Medulla oblongata (tissue), 1 donor: ENCODE data around the gene TECTA.
"Not testable (repeated sequence)": the region's sequence is repeated elsewhere in the genome, so short reads cannot be mapped to it uniquely, and the experiment has no call there.

Source experiments
- DNase-seq: peaks from one replicate; pipeline ENCODE4 v3.0.0-alpha.2; 2015; ENCODE audit errors: extremely low spot score

The TECTA gene

GRCh38 chr11:121229495-121230215, 128.6 kb downstream of the TECTA start:
- no peak for DNase-seq

DNA sequence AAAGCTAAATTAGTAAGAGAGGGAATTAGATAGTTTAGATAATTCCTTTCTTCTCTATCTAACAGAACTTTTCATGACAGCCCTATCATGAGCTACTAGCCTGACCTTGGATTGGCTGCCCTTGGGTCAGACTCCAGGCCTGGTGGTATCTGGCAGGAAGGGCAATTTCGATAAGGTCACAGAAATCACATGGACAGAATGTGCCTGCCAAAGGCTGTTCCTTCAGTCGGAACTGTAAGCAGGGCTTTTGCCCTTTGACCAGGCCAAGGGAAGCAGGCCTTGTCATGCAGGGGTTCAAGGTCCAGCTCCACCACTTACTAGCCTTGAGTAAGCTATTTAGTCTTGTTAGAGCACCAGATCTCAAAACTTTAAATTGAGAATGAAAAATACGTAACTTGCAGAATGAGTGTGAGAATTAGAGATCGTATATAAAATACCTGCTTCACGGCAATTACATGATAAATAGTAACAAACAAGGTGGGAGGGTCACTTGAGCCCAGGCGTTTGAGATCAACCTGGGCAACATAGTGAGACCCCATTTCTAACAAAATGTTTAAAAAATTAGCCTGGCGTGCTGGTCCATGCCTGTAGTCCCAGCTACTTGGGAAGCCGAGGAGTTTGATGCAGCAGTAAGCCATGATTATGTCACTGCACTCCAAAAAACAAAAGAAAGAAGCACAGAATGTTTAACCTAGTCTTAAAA, 130.7 kb downstream of the TECTA start:
- no peak for DNase-seq

- DNase-seq = no peak
Measured at GRCh38 chr11:121235057-121235456, 134.0 kb downstream of the TECTA start.

- no peak for DNase-seq
Measured at GRCh38 chr11:121236115-121237001, 135.3 kb downstream of the TECTA start.

DNA sequence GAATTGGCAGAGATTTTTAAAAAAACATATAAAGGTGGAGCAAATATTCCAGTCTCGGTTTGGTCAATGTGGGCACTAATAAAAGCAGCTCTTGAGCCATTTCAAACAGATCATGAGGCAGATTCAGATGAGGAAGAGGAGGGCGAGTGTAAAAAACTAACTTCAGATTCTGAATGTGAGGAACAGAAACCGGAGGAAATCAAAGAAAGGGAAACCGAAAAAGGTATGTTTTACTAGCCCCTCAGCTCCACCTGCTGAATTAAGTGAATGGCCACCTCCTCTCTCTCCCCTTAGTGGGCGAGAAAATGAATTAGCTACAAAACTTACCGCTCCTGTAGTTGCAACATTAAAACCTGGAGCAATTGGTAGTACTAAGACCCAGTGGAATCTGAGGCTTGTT, 136.2 kb downstream of the TECTA start:
- DNase-seq = not testable (repeated sequence)

DNA sequence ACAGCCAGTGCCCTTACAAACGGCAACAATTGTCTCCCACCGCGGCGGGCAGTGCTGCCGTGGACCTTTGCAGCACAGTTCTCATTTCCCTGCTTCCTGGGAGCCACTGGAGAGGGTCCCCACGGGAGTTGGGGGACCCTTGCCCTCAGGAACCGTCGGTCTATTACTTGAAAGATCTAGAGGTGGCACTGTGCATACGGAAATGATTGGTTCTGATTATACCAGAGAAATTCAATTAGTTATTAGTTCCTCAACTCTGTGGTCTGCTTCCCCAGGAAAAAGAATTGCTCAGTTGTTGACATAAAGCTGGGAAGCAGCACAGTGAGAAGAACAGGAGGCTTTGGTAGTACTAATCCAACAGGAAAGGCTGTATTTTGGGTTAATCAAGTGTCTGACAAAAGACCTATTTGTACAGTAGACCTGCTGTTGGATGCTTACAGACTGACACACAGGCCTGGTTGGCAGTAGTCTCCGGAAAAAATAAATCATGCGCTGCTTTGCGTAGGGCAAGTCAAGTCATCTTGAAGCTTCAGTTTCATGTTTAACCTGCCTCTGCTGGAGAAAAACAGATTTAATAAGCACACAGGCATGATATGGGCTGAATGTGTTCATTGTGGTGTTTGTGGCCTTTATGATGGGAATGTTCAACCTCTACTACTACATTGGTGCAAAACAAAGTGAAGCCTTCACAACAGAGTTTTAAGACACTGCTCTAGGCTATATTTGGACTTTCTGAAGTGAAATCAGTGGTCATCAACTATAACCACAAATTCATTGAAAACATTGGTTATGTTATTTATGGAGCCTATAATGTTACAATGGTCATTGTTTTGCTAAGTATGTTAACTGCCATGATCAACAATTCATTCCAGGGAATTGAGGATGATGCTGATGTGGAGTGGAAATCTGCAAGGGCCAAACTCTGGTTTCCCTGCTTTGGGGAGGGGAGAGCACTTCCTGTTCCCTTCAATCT, 136.9 kb downstream of the TECTA start:
- DNase-seq = no peak

- no peak for DNase-seq
Measured at GRCh38 chr11:121238956-121239355, 137.9 kb downstream of the TECTA start.

- not testable (repeated sequence) for DNase-seq
Measured at GRCh38 chr11:121240001-121240400, 139.0 kb downstream of the TECTA start.

DNA sequence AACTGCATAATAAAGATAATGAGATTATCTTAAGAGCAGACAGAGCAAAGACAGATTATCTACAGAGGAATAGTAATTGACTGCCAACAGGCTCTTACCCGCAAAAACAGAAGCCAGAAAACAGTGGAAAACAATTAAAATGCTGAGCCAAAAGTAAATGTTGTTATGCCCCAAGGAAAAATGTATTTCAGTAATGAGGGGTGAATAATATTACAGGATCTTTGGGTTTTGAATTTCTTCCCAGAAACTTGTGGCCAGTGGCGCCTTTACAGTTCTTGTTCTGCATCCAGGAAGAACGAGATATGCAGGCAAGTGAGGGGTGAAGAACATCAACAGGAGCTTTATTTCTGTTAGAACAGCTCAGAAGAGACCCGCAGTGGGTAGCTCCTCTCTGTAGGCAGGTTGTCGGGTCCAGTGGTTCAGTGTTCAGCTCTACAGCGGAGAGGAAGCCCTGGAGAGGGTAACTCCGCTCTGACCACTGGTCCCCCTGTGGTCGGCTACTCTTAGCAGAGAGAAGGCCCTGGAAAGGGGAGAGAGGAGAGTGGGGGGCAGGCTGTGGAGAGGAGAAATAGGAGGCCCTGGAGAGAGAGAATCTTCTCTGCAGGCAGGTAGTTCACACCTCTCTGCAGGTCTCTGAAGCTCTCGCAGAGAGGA, 139.7 kb downstream of the TECTA start:
- DNase-seq = no peak
